Activated naive CD4-positive, alpha-beta T cell treated with anti-CD3 and anti-CD28 coated beads, Interleukin-2, amount 50 U/mL, for 24 hours (primary cell): ENCODE measurements around the gene PLA2G6.

ENCODE experiments used
- H3K27ac Mint-ChIP-seq: one replicate; pipeline ENCODE4 v1.8.0; 2021; ENCODE audit warnings: mild to moderate bottlenecking, mixed read lengths
- H3K27me3 Mint-ChIP-seq: one replicate; pipeline ENCODE4 v1.8.0; 2021; ENCODE audit warnings: mixed read lengths
- H3K36me3 Mint-ChIP-seq: one replicate; pipeline ENCODE4 v1.8.0; 2021; ENCODE audit warnings: mixed read lengths
- H3K4me1 Mint-ChIP-seq: one replicate; pipeline ENCODE4 v1.8.0; 2021; ENCODE audit warnings: mixed read lengths
- H3K4me3 Mint-ChIP-seq: one replicate; pipeline ENCODE4 v1.8.0; 2021; ENCODE audit warnings: mild to moderate bottlenecking, mixed read lengths
- H3K9me3 Mint-ChIP-seq: one replicate; pipeline ENCODE4 v1.8.0; 2021; ENCODE audit warnings: mixed read lengths

PLA2G6 gene

GRCh38 chr22:38181453-38182200 is at the start of gene PLA2G6:
TSS of gene PLA2G6 (minus strand) at chr22:38181830. CDS start at chr22:38169426, 12,404 bp downstream.
- Mint-ChIP-seq H3K36me3 (no peaks in the 10 kb centered on the region), H3K27ac (peak within 1 kb of the TSS; percentile 99), H3K4me1 (peaks cover 41% of the 10 kb centered on the region), H3K9me3 (no peaks in the 10 kb centered on the region), H3K4me3 (peak within 1 kb of the TSS; percentile 97), H3K27me3 (no peaks in the 10 kb centered on the region)

GRCh38 chr22:38230916-38231315 is 49.3 kb upstream of the PLA2G6 start:
- Mint-ChIP-seq H3K4me1 (peaks cover 7% of the 10 kb centered on the region), H3K4me3 (no peak overlapping the region), H3K9me3 (no peaks in the 10 kb centered on the region), H3K27me3 (no peaks in the 10 kb centered on the region), H3K27ac (peak overlapping the region; percentile 51), H3K36me3 (no peaks in the 10 kb centered on the region)

- no peaks in the 10 kb centered on the region for H3K27me3 Mint-ChIP-seq
- H3K4me1 Mint-ChIP-seq, result peaks cover 7% of the 10 kb centered on the region
- H3K36me3 Mint-ChIP-seq, result no peaks in the 10 kb centered on the region
- no peaks in the 10 kb centered on the region for H3K9me3 Mint-ChIP-seq
- peak overlapping the region; percentile 70 for H3K27ac Mint-ChIP-seq
- no peak overlapping the region for H3K4me3 Mint-ChIP-seq
These were observed 48.6 kb upstream of the PLA2G6 start for GRCh38 chr22:38230108-38230825.

- Mint-ChIP-seq H3K36me3 (no peaks in the 10 kb centered on the region), H3K9me3 (no peaks in the 10 kb centered on the region), H3K4me3 (no peak overlapping the region), H3K27me3 (no peaks in the 10 kb centered on the region), H3K4me1 (peaks cover 7% of the 10 kb centered on the region), H3K27ac (no peak overlapping the region)
These were observed 47.5 kb upstream of the PLA2G6 start for GRCh38 chr22:38228873-38229740.

GRCh38 chr22:38228326-38228872 is 46.8 kb upstream of the PLA2G6 start:
- Mint-ChIP-seq H3K27me3 (no peaks in the 10 kb centered on the region), H3K4me3 (no peak overlapping the region), H3K9me3 (no peaks in the 10 kb centered on the region), H3K36me3 (no peaks in the 10 kb centered on the region), H3K4me1 (peaks cover 7% of the 10 kb centered on the region), H3K27ac (no peak overlapping the region)

GRCh38 chr22:38226853-38227649 is 45.4 kb upstream of the PLA2G6 start:
- Mint-ChIP-seq H3K36me3 (no peaks in the 10 kb centered on the region), H3K4me3 (no peak overlapping the region), H3K4me1 (peaks cover 7% of the 10 kb centered on the region), H3K27me3 (no peaks in the 10 kb centered on the region), H3K9me3 (no peaks in the 10 kb centered on the region), H3K27ac (no peak overlapping the region)

- Mint-ChIP-seq H3K36me3 (peaks cover 2% of the 10 kb centered on the region), H3K27ac (peak overlapping the region; percentile 68), H3K4me3 (no peak overlapping the region), H3K9me3 (no peaks in the 10 kb centered on the region), H3K4me1 (peaks cover 6% of the 10 kb centered on the region), H3K27me3 (no peaks in the 10 kb centered on the region)
These were observed 41.8 kb upstream of the PLA2G6 start for GRCh38 chr22:38223289-38223960.

GRCh38 chr22:38222797-38223119 is 41.1 kb upstream of the PLA2G6 start:
- no peak overlapping the region for H3K4me3 Mint-ChIP-seq
- peaks cover 2% of the 10 kb centered on the region for H3K36me3 Mint-ChIP-seq
- no peak overlapping the region for H3K27ac Mint-ChIP-seq
- no peaks in the 10 kb centered on the region for H3K27me3 Mint-ChIP-seq
- H3K4me1 Mint-ChIP-seq, result peaks cover 11% of the 10 kb centered on the region
- H3K9me3 Mint-ChIP-seq, result no peaks in the 10 kb centered on the region

GRCh38 chr22:38221908-38222796 is 40.5 kb upstream of the PLA2G6 start:
- H3K36me3 Mint-ChIP-seq, result peaks cover 2% of the 10 kb centered on the region
- peaks cover 11% of the 10 kb centered on the region for H3K4me1 Mint-ChIP-seq
- H3K27me3 Mint-ChIP-seq, result no peaks in the 10 kb centered on the region
- H3K9me3 Mint-ChIP-seq, result no peaks in the 10 kb centered on the region
- no peak overlapping the region for H3K4me3 Mint-ChIP-seq
- H3K27ac Mint-ChIP-seq, result peak overlapping the region; percentile 15

GRCh38 chr22:38221407-38221806 is 39.8 kb upstream of the PLA2G6 start:
- Mint-ChIP-seq H3K27ac (no peak overlapping the region), H3K4me1 (peaks cover 11% of the 10 kb centered on the region), H3K4me3 (no peak overlapping the region), H3K9me3 (no peaks in the 10 kb centered on the region), H3K36me3 (peaks cover 2% of the 10 kb centered on the region), H3K27me3 (no peaks in the 10 kb centered on the region)

GRCh38 chr22:38220653-38221386 is 39.2 kb upstream of the PLA2G6 start:
- H3K27ac Mint-ChIP-seq, result no peak overlapping the region
- H3K4me3 Mint-ChIP-seq, result no peak overlapping the region
- peaks cover 2% of the 10 kb centered on the region for H3K36me3 Mint-ChIP-seq
- no peaks in the 10 kb centered on the region for H3K9me3 Mint-ChIP-seq
- no peaks in the 10 kb centered on the region for H3K27me3 Mint-ChIP-seq
- H3K4me1 Mint-ChIP-seq, result peaks cover 11% of the 10 kb centered on the region

- no peak overlapping the region for H3K4me3 Mint-ChIP-seq
- H3K36me3 Mint-ChIP-seq, result peaks cover 2% of the 10 kb centered on the region
- H3K9me3 Mint-ChIP-seq, result no peaks in the 10 kb centered on the region
- H3K4me1 Mint-ChIP-seq, result peaks cover 11% of the 10 kb centered on the region
- H3K27me3 Mint-ChIP-seq, result no peaks in the 10 kb centered on the region
- H3K27ac Mint-ChIP-seq, result peak overlapping the region; percentile 46
These were observed 38.5 kb upstream of the PLA2G6 start for GRCh38 chr22:38220163-38220562.

GRCh38 chr22:38219632-38220031 is 38.0 kb upstream of the PLA2G6 start:
- Mint-ChIP-seq H3K4me1 (peaks cover 11% of the 10 kb centered on the region), H3K4me3 (no peak overlapping the region), H3K27me3 (no peaks in the 10 kb centered on the region), H3K36me3 (peaks cover 2% of the 10 kb centered on the region), H3K9me3 (no peaks in the 10 kb centered on the region), H3K27ac (no peak overlapping the region)
